LNCAP (cell line): ENCODE data around the gene VWA5B1.

Experiments used
- CTCF ChIP-seq: fragments of 450-650 bp; IDR thresholded peaks from 2 replicates; pipeline ENCODE4 v1.5.1; 2017; ENCODE audit warnings: mild to moderate bottlenecking

VWA5B1 gene

DNA sequence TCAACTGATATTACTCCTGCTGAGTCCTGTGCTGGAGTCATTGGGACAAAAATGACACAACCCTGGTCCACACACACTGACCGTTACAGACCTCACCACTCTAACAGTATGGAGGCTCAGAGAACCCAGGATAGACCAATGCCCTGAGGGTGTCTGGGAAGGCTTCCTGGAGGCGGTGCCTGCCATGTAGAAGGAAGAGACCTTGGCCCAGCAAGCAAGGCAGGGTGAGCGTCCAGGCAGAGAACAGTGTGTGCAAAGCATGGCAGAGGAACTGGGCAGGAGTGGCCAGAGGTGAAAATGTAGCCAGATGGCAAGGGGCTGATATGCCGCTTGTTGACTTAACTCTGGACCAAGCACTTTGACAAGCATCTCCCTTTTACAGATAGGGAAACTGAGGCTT lies 85.5 kb downstream of the VWA5B1 start:
- no peak for TF ChIP-seq CTCF

- TF ChIP-seq CTCF: peak; percentile 55
Observed at GRCh38 chr1:20376880-20377494, 86.3 kb downstream of the VWA5B1 start.

DNA sequence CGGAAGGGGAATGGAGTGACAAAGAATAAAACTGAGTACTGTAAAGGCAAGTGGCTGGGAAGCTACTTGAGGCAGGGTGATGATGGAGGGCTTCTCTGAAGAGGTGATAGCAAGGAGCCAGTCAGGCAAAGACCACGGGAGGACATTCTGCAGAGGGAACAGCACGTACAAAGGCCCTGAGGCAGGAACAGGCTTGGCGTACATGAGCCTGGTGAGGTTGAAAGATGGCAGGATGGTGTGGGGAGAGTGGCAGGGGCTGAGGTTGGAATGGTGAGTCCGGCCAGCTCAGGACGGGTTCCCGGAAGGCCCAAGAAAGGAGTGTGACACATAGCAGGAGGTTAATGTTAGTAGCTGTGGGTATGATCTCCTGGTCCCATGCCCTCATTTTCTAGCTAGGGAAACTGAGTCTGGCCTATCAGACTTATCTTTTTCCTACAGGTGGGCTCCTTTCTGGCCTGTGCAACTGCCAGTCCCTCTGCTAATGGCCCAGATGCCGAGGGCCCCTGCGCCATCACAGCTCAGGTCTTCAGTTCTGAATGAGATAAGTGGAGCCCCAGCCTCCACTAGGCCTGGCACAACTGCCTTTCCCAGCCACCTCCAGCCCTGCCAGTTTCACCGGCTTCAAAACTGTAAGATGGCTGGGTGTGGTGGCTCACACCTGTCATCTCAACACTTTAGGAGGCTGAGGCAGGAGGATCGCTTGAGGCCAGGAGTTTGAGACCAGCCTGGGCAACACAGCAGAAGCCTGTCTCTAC lies 87.0 kb downstream of the VWA5B1 start:
- no peak for TF ChIP-seq CTCF

GRCh38 chr1:20379075-20379474 lies 88.4 kb downstream of the VWA5B1 start:
- no peak for TF ChIP-seq CTCF

DNA sequence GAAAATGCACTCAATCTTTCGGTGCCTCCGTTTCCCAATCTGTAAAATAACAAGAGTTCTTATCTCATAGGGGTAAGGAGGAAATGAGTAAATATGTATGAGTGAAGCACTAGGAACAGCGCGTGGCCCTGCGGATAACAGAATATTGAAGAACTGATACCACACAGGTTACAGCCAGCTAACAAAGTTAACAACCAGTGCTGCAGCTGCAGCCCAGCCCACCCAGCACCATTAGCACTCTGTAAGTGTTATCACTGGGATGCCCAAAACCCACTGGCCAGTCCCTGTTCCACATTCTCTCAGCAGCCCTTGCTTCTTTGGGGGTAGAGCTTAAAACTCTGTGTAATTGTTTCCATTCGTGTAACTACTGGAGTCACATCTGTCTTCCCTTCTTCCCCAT lies 89.5 kb downstream of the VWA5B1 start:
- TF ChIP-seq CTCF: no peak

- no peak for TF ChIP-seq CTCF
Observed at GRCh38 chr1:20380616-20381035, 90.0 kb downstream of the VWA5B1 start.

- TF ChIP-seq CTCF: no peak
Observed at GRCh38 chr1:20381045-20381641, 90.5 kb downstream of the VWA5B1 start.
